Large intestine (tissue), 3 donors: ENCODE measurements around the gene GFRA1. TPM values are rescaled to one million over a fixed set of nuclear protein-coding genes. Genes with fewer than 3 reads are reported as not detected.
"Not testable (repeated sequence)": the region's sequence is repeated elsewhere in the genome, so short reads cannot be mapped to it uniquely, and the experiment has no call there.

Source experiments
- DNase-seq, 2 donors: peaks; one replicate each; pipeline versions ENCODE4 v3.0.0 to v3.0.0-alpha.2; 2013
- H3K27ac ChIP-seq: one replicate; pipeline ENCODE4 v1.5.1; 2013; ENCODE audit warnings: low read length
- H3K27me3 ChIP-seq: 2 replicates; pipeline ENCODE4 v1.6.1; 2013; ENCODE audit warnings: low read length; ENCODE audit not compliant: control insufficient read depth, insufficient read depth
- H3K36me3 ChIP-seq: 2 replicates; pipeline ENCODE4 v1.6.1; 2013; ENCODE audit warnings: low read length; ENCODE audit not compliant: control insufficient read depth, insufficient read depth
- H3K4me1 ChIP-seq: one replicate; pipeline ENCODE4 v1.6.1; 2013; ENCODE audit warnings: low read length; ENCODE audit not compliant: control insufficient read depth, insufficient read depth
- H3K4me3 ChIP-seq: one replicate; pipeline ENCODE4 v1.5.1; 2013; ENCODE audit warnings: low read length
- H3K9me3 ChIP-seq: one replicate; pipeline ENCODE4 v1.6.1; 2013; ENCODE audit warnings: mild to moderate bottlenecking, low read depth, low read length, moderate library complexity; ENCODE audit not compliant: control insufficient read depth
- WGBS: methylation state at CpG from one replicate; pipeline ENCODE4 v1.1.5; 2013; ENCODE audit warnings: low lambda C conversion rate; ENCODE audit not compliant: insufficient coverage; 5-methylcytosine and 5-hydroxymethylcytosine counted together
- polyA plus RNA-seq: library from polyadenylated mRNA; unstranded; fragments of 120-200 nt; gene quantifications from one replicate; pipeline ENCODE4 v1.2.1, GENCODE V29; 2013

Gene GFRA1
- polyA plus RNA-seq, 1 donor = 17.4 TPM

- no peak for DNase-seq
- no peak overlapping the region for H3K27ac ChIP-seq
- WGBS = no CpG with 5 or more reads among the region's 3 CpGs
- no peaks in the 10 kb centered on the region for H3K9me3 ChIP-seq
- H3K36me3 ChIP-seq = no peaks in the 10 kb centered on the region
- no peaks in the 10 kb centered on the region for H3K27me3 ChIP-seq
- no peak overlapping the region for H3K4me3 ChIP-seq
- H3K4me1 ChIP-seq = no peaks in the 10 kb centered on the region
Measured at GRCh38 chr10:116184512-116184794, 88.6 kb downstream of the GFRA1 start.

- no peaks in the 10 kb centered on the region for H3K27me3 ChIP-seq
- H3K36me3 ChIP-seq = no peaks in the 10 kb centered on the region
- no peak for DNase-seq
- no peak overlapping the region for H3K27ac ChIP-seq
- no peaks in the 10 kb centered on the region for H3K9me3 ChIP-seq
- H3K4me3 ChIP-seq = no peak overlapping the region
- H3K4me1 ChIP-seq = no peaks in the 10 kb centered on the region
- WGBS = no CpG with 5 or more reads among the region's 5 CpGs
Measured at GRCh38 chr10:116183733-116184511, 89.1 kb downstream of the GFRA1 start.

GRCh38 chr10:116182426-116182825 is 90.6 kb downstream of the GFRA1 start:
- no CpG with 5 or more reads among the region's 2 CpGs for WGBS
- H3K4me1 ChIP-seq = no peaks in the 10 kb centered on the region
- H3K9me3 ChIP-seq = no peaks in the 10 kb centered on the region
- H3K27me3 ChIP-seq = no peaks in the 10 kb centered on the region
- no peak overlapping the region for H3K27ac ChIP-seq
- H3K4me3 ChIP-seq = no peak overlapping the region
- H3K36me3 ChIP-seq = no peaks in the 10 kb centered on the region
- DNase-seq = no peak

GRCh38 chr10:116178086-116178605 is 94.9 kb downstream of the GFRA1 start:
- Histone ChIP-seq H3K27me3 (no peaks in the 10 kb centered on the region), H3K36me3 (no peaks in the 10 kb centered on the region), H3K9me3 (no peaks in the 10 kb centered on the region), H3K4me1 (no peaks in the 10 kb centered on the region), H3K4me3 (no peak overlapping the region), H3K27ac (no peak overlapping the region)
- DNase-seq = no peak
- WGBS = no CpG with 5 or more reads among the region's 9 CpGs

- no peaks in the 10 kb centered on the region for H3K27me3 ChIP-seq
- H3K9me3 ChIP-seq = no peaks in the 10 kb centered on the region
- WGBS = no CpG with 5 or more reads among the region's 8 CpGs
- H3K27ac ChIP-seq = no peak overlapping the region
- DNase-seq = no peak
- H3K4me1 ChIP-seq = no peaks in the 10 kb centered on the region
- H3K4me3 ChIP-seq = no peak overlapping the region
- H3K36me3 ChIP-seq = no peaks in the 10 kb centered on the region
Measured at GRCh38 chr10:116175231-116175630, 97.8 kb downstream of the GFRA1 start.

GRCh38 chr10:116171505-116171904 is 101.5 kb downstream of the GFRA1 start:
- Histone ChIP-seq H3K27ac (no peak overlapping the region), H3K9me3 (no peaks in the 10 kb centered on the region), H3K4me3 (no peak overlapping the region), H3K4me1 (no peaks in the 10 kb centered on the region), H3K27me3 (no peaks in the 10 kb centered on the region), H3K36me3 (no peaks in the 10 kb centered on the region)
- no peak for DNase-seq
- WGBS = no CpG with 5 or more reads among the region's 4 CpGs

- Histone ChIP-seq H3K27me3 (no peaks in the 10 kb centered on the region), H3K4me1 (no peaks in the 10 kb centered on the region), H3K36me3 (no peaks in the 10 kb centered on the region), H3K27ac (no peak overlapping the region), H3K9me3 (no peaks in the 10 kb centered on the region), H3K4me3 (no peak overlapping the region)
- WGBS = no CpG with 5 or more reads among the region's 2 CpGs
- DNase-seq = no peak
Measured at GRCh38 chr10:116170815-116171250, 102.2 kb downstream of the GFRA1 start.

GRCh38 chr10:116169782-116170445 is 103.1 kb downstream of the GFRA1 start:
- no peak for DNase-seq
- Histone ChIP-seq H3K4me3 (no peak overlapping the region), H3K27ac (no peak overlapping the region), H3K36me3 (no peaks in the 10 kb centered on the region), H3K9me3 (no peaks in the 10 kb centered on the region), H3K4me1 (no peaks in the 10 kb centered on the region), H3K27me3 (no peaks in the 10 kb centered on the region)
- WGBS = no CpG with 5 or more reads among the region's 3 CpGs

- Histone ChIP-seq H3K4me1 (peaks cover 3% of the 10 kb centered on the region), H3K36me3 (no peaks in the 10 kb centered on the region), H3K9me3 (no peaks in the 10 kb centered on the region), H3K27ac (no peak overlapping the region), H3K4me3 (no peak overlapping the region), H3K27me3 (no peaks in the 10 kb centered on the region)
- no peak for DNase-seq
- WGBS = 17% methylated on average over 1 of the region's 1 CpG
Measured at GRCh38 chr10:116168745-116169144, 104.3 kb downstream of the GFRA1 start.

- Histone ChIP-seq H3K9me3 (no peaks in the 10 kb centered on the region), H3K4me3 (no peak overlapping the region), H3K36me3 (no peaks in the 10 kb centered on the region), H3K27me3 (no peaks in the 10 kb centered on the region), H3K27ac (no peak overlapping the region), H3K4me1 (peaks cover 3% of the 10 kb centered on the region)
- DNase-seq = no peak
- WGBS = no CpG with 5 or more reads among the region's 2 CpGs
Measured at GRCh38 chr10:116168329-116168728, 104.7 kb downstream of the GFRA1 start.

- not testable (repeated sequence) for H3K4me3 ChIP-seq, H3K27ac ChIP-seq, H3K27me3 ChIP-seq, H3K4me1 ChIP-seq, H3K36me3 ChIP-seq, DNase-seq, H3K9me3 ChIP-seq
Measured at GRCh38 chr10:116165941-116166340, 107.1 kb downstream of the GFRA1 start.
